ENCODE results near the gene BACE2. TPM values are rescaled to one million over a fixed set of nuclear protein-coding genes. Genes with fewer than 3 reads are reported as not detected.

BACE2 gene
- total RNA-seq, 1 donor from 2014 or later, result 16.8 TPM

GRCh38 chr21:41162096-41162495 lies 5.9 kb upstream of the BACE2 start:
- H3K9me3 Mint-ChIP-seq (ENCODE audit: unreplicated experiment), result no peaks in the 10 kb centered on the region
- H3K27ac Mint-ChIP-seq (ENCODE audit: unreplicated experiment), result no peak overlapping the region
- TF ChIP-seq EZH2 (IDR thresholded peaks at IDR 0.05; ENCODE audit: insufficient read depth, low read length), result no peak
- no peak for TF ChIP-seq CTCF (IDR thresholded peaks at IDR 0.05; ENCODE audit: insufficient read depth, low read depth, low read length)
- peaks cover 2% of the 10 kb centered on the region for H3K36me3 Mint-ChIP-seq (ENCODE audit: low read depth, unreplicated experiment)
- no peak overlapping the region for H3K4me3 Mint-ChIP-seq (ENCODE audit: unreplicated experiment)
- no peak overlapping the region for H3K9ac ChIP-seq (ENCODE audit: low read length)
- H3K27me3 Mint-ChIP-seq (ENCODE audit: low read depth, unreplicated experiment), result peaks cover 26% of the 10 kb centered on the region
- no peak overlapping the region for H3K4me3 ChIP-seq (ENCODE audit: insufficient read depth, low read depth, low read length)
- no peaks in the 10 kb centered on the region for H3K36me3 ChIP-seq (ENCODE audit: insufficient read depth, low read length)
- H4K20me1 ChIP-seq (ENCODE audit: insufficient read depth, low read length), result no peaks in the 10 kb centered on the region
- H3K27me3 ChIP-seq (ENCODE audit: insufficient read depth, low read length), result no peaks in the 10 kb centered on the region
- H3K27ac ChIP-seq (ENCODE audit: low read depth, low read length), result no peak overlapping the region
- H3K4me2 ChIP-seq (ENCODE audit: low read length), result no peak overlapping the region
- H2AFZ ChIP-seq (ENCODE audit: low read depth, low read length), result no peak overlapping the region
- FAIRE-seq (no peak), DNase-seq (ENCODE audit: low read depth) (no peak)
- H3K79me2 ChIP-seq (ENCODE audit: insufficient read depth, low read length), result no peaks in the 10 kb centered on the region
- peaks cover 3% of the 10 kb centered on the region for H3K9me3 ChIP-seq (ENCODE audit: insufficient read depth, low read depth, low read length)
- H3K4me1 Mint-ChIP-seq (ENCODE audit: low read depth, unreplicated experiment), result peaks cover 3% of the 10 kb centered on the region
- peaks cover 7% of the 10 kb centered on the region for H3K4me1 ChIP-seq (ENCODE audit: insufficient read depth, low read length)

- Histone ChIP-seq H3K79me2 (ENCODE audit: insufficient read depth, low read length) (no peaks in the 10 kb centered on the region), H3K36me3 (ENCODE audit: insufficient read depth, low read length) (no peaks in the 10 kb centered on the region), H3K4me1 (ENCODE audit: insufficient read depth, low read length) (peaks cover 7% of the 10 kb centered on the region), H3K27ac (ENCODE audit: low read depth, low read length) (no peak overlapping the region), H3K9me3 (ENCODE audit: insufficient read depth, low read depth, low read length) (peaks cover 3% of the 10 kb centered on the region), H3K4me2 (ENCODE audit: low read length) (no peak overlapping the region), H3K9ac (ENCODE audit: low read length) (no peak overlapping the region), H2AFZ (ENCODE audit: low read depth, low read length) (no peak overlapping the region), H4K20me1 (ENCODE audit: insufficient read depth, low read length) (no peaks in the 10 kb centered on the region), H3K4me3 (ENCODE audit: insufficient read depth, low read depth, low read length) (no peak overlapping the region), H3K27me3 (ENCODE audit: insufficient read depth, low read length) (no peaks in the 10 kb centered on the region)
- FAIRE-seq (no peak), DNase-seq (ENCODE audit: low read depth) (no peak)
- TF ChIP-seq EZH2 (IDR thresholded peaks at IDR 0.05; ENCODE audit: insufficient read depth, low read length) (no peak), CTCF (IDR thresholded peaks at IDR 0.05; ENCODE audit: insufficient read depth, low read depth, low read length) (no peak)
- peaks cover 2% of the 10 kb centered on the region for H3K36me3 Mint-ChIP-seq (ENCODE audit: low read depth, unreplicated experiment)
- peaks cover 3% of the 10 kb centered on the region for H3K4me1 Mint-ChIP-seq (ENCODE audit: low read depth, unreplicated experiment)
- H3K27me3 Mint-ChIP-seq (ENCODE audit: low read depth, unreplicated experiment), result peaks cover 26% of the 10 kb centered on the region
- H3K27ac Mint-ChIP-seq (ENCODE audit: unreplicated experiment), result no peak overlapping the region
- H3K4me3 Mint-ChIP-seq (ENCODE audit: unreplicated experiment), result no peak overlapping the region
- H3K9me3 Mint-ChIP-seq (ENCODE audit: unreplicated experiment), result no peaks in the 10 kb centered on the region
Measured at GRCh38 chr21:41163091-41163490, 4.9 kb upstream of the BACE2 start.

- H3K27me3 Mint-ChIP-seq (ENCODE audit: low read depth, unreplicated experiment), result peaks cover 21% of the 10 kb centered on the region
- H3K9me3 Mint-ChIP-seq (ENCODE audit: unreplicated experiment), result no peaks in the 10 kb centered on the region
- H3K27ac ChIP-seq (ENCODE audit: low read depth, low read length), result no peak overlapping the region
- DNase-seq (ENCODE audit: low read depth), result no peak
- H3K9ac ChIP-seq (ENCODE audit: low read length), result no peak overlapping the region
- no peak overlapping the region for H2AFZ ChIP-seq (ENCODE audit: low read depth, low read length)
- FAIRE-seq, result no peak
- H3K79me2 ChIP-seq (ENCODE audit: insufficient read depth, low read length), result peaks cover 2% of the 10 kb centered on the region
- TF ChIP-seq CTCF (IDR thresholded peaks at IDR 0.05; ENCODE audit: insufficient read depth, low read depth, low read length) (no peak), EZH2 (IDR thresholded peaks at IDR 0.05; ENCODE audit: insufficient read depth, low read length) (no peak)
- no peaks in the 10 kb centered on the region for H3K36me3 ChIP-seq (ENCODE audit: insufficient read depth, low read length)
- H3K4me2 ChIP-seq (ENCODE audit: low read length), result no peak overlapping the region
- no peak overlapping the region for H3K4me3 ChIP-seq (ENCODE audit: insufficient read depth, low read depth, low read length)
- H3K4me1 ChIP-seq (ENCODE audit: insufficient read depth, low read length), result peaks cover 7% of the 10 kb centered on the region
- no peaks in the 10 kb centered on the region for H3K27me3 ChIP-seq (ENCODE audit: insufficient read depth, low read length)
- H4K20me1 ChIP-seq (ENCODE audit: insufficient read depth, low read length), result no peaks in the 10 kb centered on the region
- no peak overlapping the region for H3K4me3 Mint-ChIP-seq (ENCODE audit: unreplicated experiment)
- no peak overlapping the region for H3K27ac Mint-ChIP-seq (ENCODE audit: unreplicated experiment)
- H3K36me3 Mint-ChIP-seq (ENCODE audit: low read depth, unreplicated experiment), result peaks cover 2% of the 10 kb centered on the region
- H3K4me1 Mint-ChIP-seq (ENCODE audit: low read depth, unreplicated experiment), result peaks cover 3% of the 10 kb centered on the region
- no peaks in the 10 kb centered on the region for H3K9me3 ChIP-seq (ENCODE audit: insufficient read depth, low read depth, low read length)
Measured at GRCh38 chr21:41164052-41164451, 3.9 kb upstream of the BACE2 start.
